Fibroblast of lung (primary cell): Measurements from ENCODE around the gene CAPN3. TPM values are rescaled to one million over a fixed set of nuclear protein-coding genes. Genes with fewer than 3 reads are reported as not detected.

ENCODE experiments used
- DNase-seq, 2 donors: peaks; one replicate each; pipeline versions ENCODE4 v3.0.0 to v3.0.0-alpha.2; 2010; ENCODE audit warnings: low read depth in 2 of 2
- H2AFZ ChIP-seq: 2 replicates; pipeline ENCODE4 v1.5.1; 2012; ENCODE audit warnings: low read length, control low read depth, inconsistent platforms
- H3K27ac ChIP-seq: 2 replicates; pipeline ENCODE4 v1.5.1; 2011; ENCODE audit warnings: low read length, control low read depth; ENCODE audit not compliant: insufficient read depth
- H3K27me3 ChIP-seq: 2 replicates; pipeline ENCODE4 v1.5.1; 2011; ENCODE audit warnings: mild to moderate bottlenecking, low read length; ENCODE audit not compliant: control insufficient read depth, insufficient read depth
- H3K36me3 ChIP-seq: 2 replicates; pipeline ENCODE4 v1.5.1; 2011; ENCODE audit warnings: low read length; ENCODE audit not compliant: control insufficient read depth, insufficient read depth
- H3K4me1 ChIP-seq: 2 replicates; pipeline ENCODE4 v1.5.1; 2011; ENCODE audit warnings: low read length; ENCODE audit not compliant: control insufficient read depth, insufficient read depth; ENCODE audit errors: extremely low read depth
- H3K4me2 ChIP-seq: 2 replicates; pipeline ENCODE4 v1.5.1; 2011; ENCODE audit warnings: low read length, control low read depth; ENCODE audit not compliant: insufficient read depth; ENCODE audit errors: extremely low read depth
- H3K4me3 ChIP-seq, 4 experiments: fragments of 200-600 bp in 1 of 4; sonication (generic) in 1 of 4; replicated peaks in 1 of 4; 2 replicates each; pipeline ENCODE4 v1.5.1; 2011 to 2016; ENCODE audit warnings: low read length in 4 of 4, low read depth in 3 of 4, mild to moderate bottlenecking in 3 of 4, control low read depth in 2 of 4, inconsistent platforms in 1 of 4, mixed read lengths in 1 of 4; ENCODE audit not compliant: insufficient read depth in 1 of 4; ENCODE audit errors: control extremely low read depth in 1 of 4
- H3K79me2 ChIP-seq: 2 replicates; pipeline ENCODE4 v1.5.1; 2012; ENCODE audit warnings: mild to moderate bottlenecking, low read length, inconsistent platforms; ENCODE audit not compliant: control insufficient read depth, insufficient read depth
- H3K9ac ChIP-seq: 2 replicates; pipeline ENCODE4 v1.5.1; 2011; ENCODE audit warnings: mild to moderate bottlenecking, low read length, control low read depth; ENCODE audit not compliant: insufficient read depth
- H3K9me3 ChIP-seq: 2 replicates; pipeline ENCODE4 v1.5.1; 2012; ENCODE audit warnings: low read depth, low read length; ENCODE audit not compliant: control insufficient read depth, insufficient read depth
- H4K20me1 ChIP-seq: 2 replicates; pipeline ENCODE4 v1.5.1; 2011; ENCODE audit warnings: low read length; ENCODE audit not compliant: control insufficient read depth, insufficient read depth; ENCODE audit errors: extremely low read depth
- CTCF ChIP-seq, 2 donors: IDR thresholded peaks in 1 of 2; conservative IDR thresholded peaks in 1 of 2; 1 replicate in 1 of 2; 2 replicates in 1 of 2; pipeline ENCODE4 v1.5.1; 2011 to 2012; ENCODE audit warnings: low read length in 2 of 2, control low read depth in 1 of 2, inconsistent platforms in 1 of 2, low read depth in 1 of 2, mild to moderate bottlenecking in 1 of 2
- EZH2 ChIP-seq: IDR thresholded peaks from 2 replicates; pipeline ENCODE4 v1.5.1; 2012; ENCODE audit warnings: low read length, control low read depth, mild to moderate bottlenecking; ENCODE audit errors: missing control alignments
- polyA plus RNA-seq, 2 donors: library from polyadenylated mRNA; depleted of rRNA in 1 of 2; stranded (reverse) in 1 of 2; unstranded in 1 of 2; fragments of >200 nt; gene quantifications; 2 replicates each; pipeline ENCODE4 v1.2.1, GENCODE V29; 2011 to 2012; ENCODE audit warnings: missing spikeins in 1 of 2
- total RNA-seq: library from RNA; depleted of rRNA; stranded (reverse); fragments of >200 nt; gene quantifications from 2 replicates; pipeline ENCODE4 v1.2.1, GENCODE V29; 2014

Gene CAPN3
- total and polyA plus RNA-seq, 2 donors (not counting 1 experiment from before 2014, with no cell fraction given) = 1.3 to 3.6 TPM

DNA sequence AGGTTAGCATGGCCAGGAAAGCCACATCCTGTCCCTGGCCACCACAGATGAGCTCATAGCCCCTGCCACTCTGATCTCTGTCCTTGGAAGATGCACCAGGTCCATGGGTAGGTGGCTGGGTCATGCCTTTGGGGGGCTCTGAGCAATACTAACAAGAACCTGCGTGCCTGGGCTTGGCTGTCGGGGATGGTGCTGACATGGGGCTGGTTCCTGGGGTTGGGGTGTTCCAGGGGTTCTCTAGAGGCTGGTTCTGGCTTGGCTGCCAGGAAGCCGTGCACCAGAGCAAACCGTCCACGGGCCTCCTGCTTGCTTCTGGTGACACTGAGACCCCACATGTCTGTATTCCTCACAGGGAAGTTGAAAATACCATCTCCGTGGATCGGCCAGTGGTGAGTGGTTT, 44.1 kb downstream of the CAPN3 start:
- Histone ChIP-seq H3K9me3 (no peaks in the 10 kb centered on the region), H3K9ac (no peak overlapping the region), H3K27ac (no peak overlapping the region), H4K20me1 (no peaks in the 10 kb centered on the region), H3K4me3 (no peak overlapping the region), H3K4me2 (no peak overlapping the region), H3K36me3 (no peaks in the 10 kb centered on the region), H3K27me3 (no peaks in the 10 kb centered on the region), H3K4me1 (no peaks in the 10 kb centered on the region), H3K79me2 (no peaks in the 10 kb centered on the region), H2AFZ (no peak overlapping the region)
- no peak for TF ChIP-seq EZH2
- no peak for TF ChIP-seq CTCF (conservative IDR thresholded peaks at IDR 0.05 in 1 of 2, IDR thresholded peaks at IDR 0.05 in 1 of 2; ENCODE audit: low read depth in 1 of 2, low read length in 2 of 2)
- no peak for DNase-seq

GRCh38 chr15:42404461-42405235, 45.3 kb downstream of the CAPN3 start:
- Histone ChIP-seq H3K4me2 (no peak overlapping the region), H3K36me3 (no peaks in the 10 kb centered on the region), H3K27ac (no peak overlapping the region), H3K9ac (no peak overlapping the region), H4K20me1 (no peaks in the 10 kb centered on the region), H3K9me3 (no peaks in the 10 kb centered on the region), H3K4me1 (no peaks in the 10 kb centered on the region), H3K4me3 (no peak overlapping the region), H3K79me2 (no peaks in the 10 kb centered on the region), H3K27me3 (no peaks in the 10 kb centered on the region), H2AFZ (no peak overlapping the region)
- no peak for DNase-seq
- TF ChIP-seq CTCF (conservative IDR thresholded peaks at IDR 0.05 in 1 of 2, IDR thresholded peaks at IDR 0.05 in 1 of 2; ENCODE audit: low read depth in 1 of 2, low read length in 2 of 2) (no peak), EZH2 (no peak)

DNA sequence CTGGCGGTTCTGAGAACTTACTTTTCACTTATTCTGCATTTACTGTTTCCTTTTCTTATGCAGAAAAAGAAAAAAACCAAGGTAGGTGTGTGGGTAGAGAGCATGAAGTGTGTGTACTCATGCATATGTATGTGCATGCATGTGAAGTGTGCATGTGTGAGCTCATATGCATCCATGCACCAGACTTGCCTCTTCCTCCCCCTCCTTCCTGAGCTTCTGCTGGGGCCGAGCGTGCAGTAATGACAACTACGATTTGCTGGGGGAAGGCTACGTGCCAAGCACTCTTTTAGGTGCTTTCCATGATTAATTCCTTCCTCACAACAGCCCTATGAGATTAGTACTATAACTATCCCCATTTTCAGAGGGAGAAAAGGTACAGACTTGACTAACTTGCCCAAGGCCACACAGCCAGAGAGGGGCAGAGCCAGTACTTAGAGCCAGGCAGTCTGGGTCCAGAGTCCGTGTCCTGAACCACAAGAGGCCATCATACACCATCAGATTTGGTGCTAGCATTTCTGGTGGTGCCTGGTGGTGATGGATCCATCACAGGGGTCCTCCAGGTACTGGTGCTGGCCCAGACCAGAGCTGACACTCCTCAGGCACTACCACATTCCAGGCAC, 46.7 kb downstream of the CAPN3 start:
- H3K4me3 ChIP-seq = no peak overlapping the region
- H3K9me3 ChIP-seq = no peaks in the 10 kb centered on the region
- H3K9ac ChIP-seq = no peak overlapping the region
- no peak overlapping the region for H2AFZ ChIP-seq
- no peak overlapping the region for H3K27ac ChIP-seq
- no peaks in the 10 kb centered on the region for H3K79me2 ChIP-seq
- no peaks in the 10 kb centered on the region for H3K4me1 ChIP-seq
- TF ChIP-seq EZH2 = no peak
- no peak for TF ChIP-seq CTCF (conservative IDR thresholded peaks at IDR 0.05 in 1 of 2, IDR thresholded peaks at IDR 0.05 in 1 of 2; ENCODE audit: low read depth in 1 of 2, low read length in 2 of 2)
- no peaks in the 10 kb centered on the region for H4K20me1 ChIP-seq
- H3K36me3 ChIP-seq = no peaks in the 10 kb centered on the region
- no peak for DNase-seq
- H3K4me2 ChIP-seq = no peak overlapping the region
- no peaks in the 10 kb centered on the region for H3K27me3 ChIP-seq
